ENCODE results near the gene ARHGAP27.

- TF ChIP-seq, protein P1, sequence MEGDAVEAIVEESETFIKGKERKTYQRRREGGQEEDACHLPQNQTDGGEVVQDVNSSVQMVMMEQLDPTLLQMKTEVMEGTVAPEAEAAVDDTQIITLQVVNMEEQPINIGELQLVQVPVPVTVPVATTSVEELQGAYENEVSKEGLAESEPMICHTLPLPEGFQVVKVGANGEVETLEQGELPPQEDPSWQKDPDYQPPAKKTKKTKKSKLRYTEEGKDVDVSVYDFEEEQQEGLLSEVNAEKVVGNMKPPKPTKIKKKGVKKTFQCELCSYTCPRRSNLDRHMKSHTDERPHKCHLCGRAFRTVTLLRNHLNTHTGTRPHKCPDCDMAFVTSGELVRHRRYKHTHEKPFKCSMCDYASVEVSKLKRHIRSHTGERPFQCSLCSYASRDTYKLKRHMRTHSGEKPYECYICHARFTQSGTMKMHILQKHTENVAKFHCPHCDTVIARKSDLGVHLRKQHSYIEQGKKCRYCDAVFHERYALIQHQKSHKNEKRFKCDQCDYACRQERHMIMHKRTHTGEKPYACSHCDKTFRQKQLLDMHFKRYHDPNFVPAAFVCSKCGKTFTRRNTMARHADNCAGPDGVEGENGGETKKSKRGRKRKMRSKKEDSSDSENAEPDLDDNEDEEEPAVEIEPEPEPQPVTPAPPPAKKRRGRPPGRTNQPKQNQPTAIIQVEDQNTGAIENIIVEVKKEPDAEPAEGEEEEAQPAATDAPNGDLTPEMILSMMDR (conservative IDR thresholded peaks at IDR 0.05; ENCODE audit: low read depth, low read length): no peak
- no peak for TF ChIP-seq EZH2 (IDR thresholded peaks at IDR 0.05; ENCODE audit: borderline replicate concordance, low read depth, low read length, poor library complexity, severe bottlenecking)
Measured at GRCh38 chr17:45382226-45382625, 50.4 kb downstream of the ARHGAP27 start.
